GM12873 (cell line): ENCODE measurements around the gene PRSS37.

Experiments
- TF ChIP-seq, protein P1 (sequence below): IDR thresholded peaks from 2 replicates; pipeline ENCODE4 v1.5.1; 2012; ENCODE audit warnings: low read depth, mild to moderate bottlenecking, moderate library complexity, low read length, control low read depth; ENCODE audit not compliant: insufficient read depth; ENCODE audit errors: missing control alignments

The PRSS37 gene

GRCh38 chr7:141840708-141841107 lies 577 bp downstream of the PRSS37 start:
- TF ChIP-seq, protein P1, sequence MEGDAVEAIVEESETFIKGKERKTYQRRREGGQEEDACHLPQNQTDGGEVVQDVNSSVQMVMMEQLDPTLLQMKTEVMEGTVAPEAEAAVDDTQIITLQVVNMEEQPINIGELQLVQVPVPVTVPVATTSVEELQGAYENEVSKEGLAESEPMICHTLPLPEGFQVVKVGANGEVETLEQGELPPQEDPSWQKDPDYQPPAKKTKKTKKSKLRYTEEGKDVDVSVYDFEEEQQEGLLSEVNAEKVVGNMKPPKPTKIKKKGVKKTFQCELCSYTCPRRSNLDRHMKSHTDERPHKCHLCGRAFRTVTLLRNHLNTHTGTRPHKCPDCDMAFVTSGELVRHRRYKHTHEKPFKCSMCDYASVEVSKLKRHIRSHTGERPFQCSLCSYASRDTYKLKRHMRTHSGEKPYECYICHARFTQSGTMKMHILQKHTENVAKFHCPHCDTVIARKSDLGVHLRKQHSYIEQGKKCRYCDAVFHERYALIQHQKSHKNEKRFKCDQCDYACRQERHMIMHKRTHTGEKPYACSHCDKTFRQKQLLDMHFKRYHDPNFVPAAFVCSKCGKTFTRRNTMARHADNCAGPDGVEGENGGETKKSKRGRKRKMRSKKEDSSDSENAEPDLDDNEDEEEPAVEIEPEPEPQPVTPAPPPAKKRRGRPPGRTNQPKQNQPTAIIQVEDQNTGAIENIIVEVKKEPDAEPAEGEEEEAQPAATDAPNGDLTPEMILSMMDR: no peak

DNA sequence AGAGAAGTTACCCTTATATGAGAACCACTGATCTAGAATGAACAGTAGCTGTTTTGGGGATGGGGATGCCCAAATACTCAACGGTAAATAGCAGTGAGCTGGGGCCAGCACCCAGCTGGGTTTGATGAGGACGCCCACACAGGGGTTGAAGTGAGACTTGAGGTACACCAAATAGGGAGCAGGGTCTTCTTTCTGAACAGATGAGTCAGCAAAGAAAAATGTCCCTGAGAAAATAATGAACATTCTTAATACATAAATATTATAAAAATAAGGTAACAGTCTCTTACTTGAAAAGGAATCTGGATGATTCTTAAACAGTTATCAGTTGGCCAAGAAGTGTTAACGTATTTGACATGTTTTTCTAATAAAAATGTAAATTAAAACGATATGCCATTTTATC lies 2.0 kb downstream of the PRSS37 start:
- TF ChIP-seq, protein P1: no peak

DNA sequence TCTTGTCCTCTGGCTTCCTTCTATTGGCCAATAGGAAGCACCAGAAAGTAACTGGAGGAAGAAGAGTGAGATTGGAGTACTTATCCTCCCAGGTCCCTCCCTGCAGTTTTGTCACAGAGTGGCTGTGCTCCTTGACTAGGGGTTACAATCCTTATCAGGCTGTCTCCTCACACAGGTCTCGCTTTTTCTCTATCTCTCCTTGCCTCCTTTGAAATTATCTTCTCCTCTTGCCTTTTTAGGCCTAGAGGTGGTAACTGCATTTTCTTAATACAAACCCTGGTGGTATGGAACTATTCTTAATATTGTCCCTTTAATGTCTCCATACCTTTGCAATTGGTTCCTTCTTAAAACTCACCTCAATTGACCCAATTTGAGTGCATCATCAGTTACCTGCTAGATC lies 2.7 kb downstream of the PRSS37 start:
- TF ChIP-seq, protein P1: no peak

GRCh38 chr7:141837683-141838082 lies 3.6 kb downstream of the PRSS37 start:
- TF ChIP-seq, protein P1: no peak

DNA sequence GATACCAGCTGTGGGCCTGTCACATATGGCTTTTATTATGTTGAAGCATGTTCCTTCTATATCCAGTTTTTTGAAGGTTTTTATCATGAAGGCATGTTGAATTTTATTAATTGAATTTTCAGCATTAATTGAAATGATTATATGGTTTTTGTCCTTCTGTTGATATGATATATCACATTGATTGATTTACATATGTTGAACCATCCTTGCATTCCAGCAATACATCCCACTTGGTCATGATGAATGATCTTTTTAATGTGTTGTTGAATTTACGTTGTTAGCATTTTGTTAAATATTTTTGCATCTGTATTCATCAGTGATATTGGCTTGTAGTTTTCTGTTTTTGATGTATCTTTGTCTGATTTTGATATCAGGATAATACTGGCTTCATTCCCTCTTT lies 21.2 kb downstream of the PRSS37 start:
- TF ChIP-seq, protein P1: no peak

GRCh38 chr7:141792526-141792925 lies 48.8 kb downstream of the PRSS37 start:
- TF ChIP-seq, protein P1: no peak

- TF ChIP-seq, protein P1: no peak
Measured at GRCh38 chr7:141789917-141790316, 51.4 kb downstream of the PRSS37 start, which contains the start of gene TAS2R5. Gene TAS2R5, plus strand, starts transcription at chr7:141790217. Its CDS starts 145 bp downstream, at chr7:141790362.
